ENCODE results near the gene CNTNAP2. TPM values are rescaled to one million over a fixed set of nuclear protein-coding genes. Genes with fewer than 3 reads are reported as not detected.

The CNTNAP2 gene
- total RNA-seq, 1 donor from 2014 or later, result 4.2 TPM

- peaks cover 3% of the 10 kb centered on the region for H3K9me3 Mint-ChIP-seq
- H3K27me3 Mint-ChIP-seq (ENCODE audit: low read depth), result peaks cover under 1% of the 10 kb centered on the region
- no peaks in the 10 kb centered on the region for H3K36me3 Mint-ChIP-seq
- no peak overlapping the region for H3K4me3 Mint-ChIP-seq
- no peak for TF ChIP-seq CTCF (IDR thresholded peaks at IDR 0.05; ENCODE audit: unreplicated experiment)
- H3K27ac Mint-ChIP-seq, result no peak overlapping the region
- H3K4me1 Mint-ChIP-seq, result no peaks in the 10 kb centered on the region
- no peak for DNase-seq (ENCODE audit: low spot score in 2 of 2, unreplicated experiment in 2 of 2)
Observed at GRCh38 chr7:147971606-147972110, 1855.1 kb downstream of the CNTNAP2 start.

- Mint-ChIP-seq H3K4me3 (no peak overlapping the region), H3K9me3 (no peaks in the 10 kb centered on the region), H3K27me3 (ENCODE audit: low read depth) (peaks cover 6% of the 10 kb centered on the region), H3K36me3 (no peaks in the 10 kb centered on the region), H3K4me1 (no peaks in the 10 kb centered on the region), H3K27ac (no peak overlapping the region)
- no peak for TF ChIP-seq CTCF (IDR thresholded peaks at IDR 0.05; ENCODE audit: unreplicated experiment)
- no peak for DNase-seq (ENCODE audit: low spot score in 2 of 2, unreplicated experiment in 2 of 2)
Observed at GRCh38 chr7:147978201-147978600, 1861.6 kb downstream of the CNTNAP2 start.

- no peak overlapping the region for H3K4me3 Mint-ChIP-seq
- H3K27ac Mint-ChIP-seq, result no peak overlapping the region
- peaks cover 4% of the 10 kb centered on the region for H3K9me3 Mint-ChIP-seq
- H3K4me1 Mint-ChIP-seq, result no peaks in the 10 kb centered on the region
- no peak for TF ChIP-seq CTCF (IDR thresholded peaks at IDR 0.05; ENCODE audit: unreplicated experiment)
- no peaks in the 10 kb centered on the region for H3K36me3 Mint-ChIP-seq
- no peak for DNase-seq (ENCODE audit: low spot score in 2 of 2, unreplicated experiment in 2 of 2)
- H3K27me3 Mint-ChIP-seq (ENCODE audit: low read depth), result peaks cover 6% of the 10 kb centered on the region
Observed at GRCh38 chr7:147978651-147979050, 1862.0 kb downstream of the CNTNAP2 start.

- H3K4me3 Mint-ChIP-seq, result no peak overlapping the region
- DNase-seq (ENCODE audit: low spot score in 2 of 2, unreplicated experiment in 2 of 2), result no peak
- H3K36me3 Mint-ChIP-seq, result no peaks in the 10 kb centered on the region
- peaks cover 6% of the 10 kb centered on the region for H3K27me3 Mint-ChIP-seq (ENCODE audit: low read depth)
- peaks cover 15% of the 10 kb centered on the region for H3K4me1 Mint-ChIP-seq
- H3K27ac Mint-ChIP-seq, result no peak overlapping the region
- no peak for TF ChIP-seq CTCF (IDR thresholded peaks at IDR 0.05; ENCODE audit: unreplicated experiment)
- H3K9me3 Mint-ChIP-seq, result peaks cover 4% of the 10 kb centered on the region
Observed at GRCh38 chr7:147980826-147981813, 1864.5 kb downstream of the CNTNAP2 start.

- Mint-ChIP-seq H3K27ac (no peak overlapping the region), H3K36me3 (no peaks in the 10 kb centered on the region), H3K4me3 (no peak overlapping the region), H3K4me1 (peaks cover 22% of the 10 kb centered on the region), H3K27me3 (ENCODE audit: low read depth) (peaks cover 6% of the 10 kb centered on the region), H3K9me3 (peaks cover 4% of the 10 kb centered on the region)
- DNase-seq (ENCODE audit: low spot score in 2 of 2, unreplicated experiment in 2 of 2), result no peak
- TF ChIP-seq CTCF (IDR thresholded peaks at IDR 0.05; ENCODE audit: unreplicated experiment), result no peak
Observed at GRCh38 chr7:147982307-147982706, 1865.7 kb downstream of the CNTNAP2 start.
